HG03460 (cell line): ENCODE data around the gene SLC36A2.
A peak's percentile ranks its signal among the peaks of the same experiment; 100 is the strongest.
"Not testable (repeated sequence)": the region's sequence is repeated elsewhere in the genome, so short reads cannot be mapped to it uniquely, and the experiment has no call there.

Experiments used
- ATAC-seq: cut with Tn5 transposase; IDR thresholded peaks from one replicate; pipeline ENCODE4 v1.9.1; 2021; ENCODE audit not compliant: unreplicated experiment

The SLC36A2 gene

GRCh38 chr5:151327585-151327984 lies 19.8 kb downstream of the SLC36A2 start:
- no peak for ATAC-seq

DNA sequence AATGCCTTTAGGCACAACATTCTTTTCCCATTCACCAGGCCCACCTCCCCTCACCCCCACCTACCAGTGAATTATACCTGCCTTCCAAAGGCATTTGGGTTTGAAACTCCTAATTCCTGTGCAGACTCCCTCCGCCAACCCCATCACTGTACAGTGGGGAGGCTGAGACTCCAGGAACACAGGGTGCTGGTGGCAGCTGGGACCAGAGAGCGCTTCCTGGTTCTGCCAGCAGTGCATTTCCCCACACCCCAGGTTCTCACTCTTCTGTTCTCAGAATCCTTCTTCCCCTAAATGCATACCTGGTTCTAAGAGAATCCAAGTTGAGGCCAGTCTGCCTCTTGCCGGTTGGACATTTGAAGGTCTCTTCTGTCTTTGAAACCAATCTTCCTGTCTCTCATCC lies 21.1 kb downstream of the SLC36A2 start:
- ATAC-seq, result no peak

DNA sequence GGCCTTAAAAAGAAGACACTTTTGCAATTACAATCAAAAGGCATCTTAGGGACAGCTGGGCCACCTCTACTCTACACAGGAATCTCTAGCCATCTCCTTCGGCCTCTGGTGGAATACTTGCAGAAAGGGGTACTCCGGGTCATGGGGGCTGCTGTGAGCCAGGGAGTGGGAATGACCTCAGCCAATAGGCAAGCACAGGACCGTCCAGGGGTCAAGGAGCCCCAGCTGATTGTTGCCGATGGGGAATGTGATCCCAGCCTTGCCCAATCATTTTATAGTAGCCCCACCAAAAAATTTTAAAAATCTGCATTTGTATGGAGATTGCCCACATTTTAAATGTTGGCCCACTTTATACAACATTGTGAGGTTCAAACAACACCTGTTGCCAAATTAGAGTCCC lies 26.9 kb downstream of the SLC36A2 start:
- ATAC-seq, result no peak

DNA sequence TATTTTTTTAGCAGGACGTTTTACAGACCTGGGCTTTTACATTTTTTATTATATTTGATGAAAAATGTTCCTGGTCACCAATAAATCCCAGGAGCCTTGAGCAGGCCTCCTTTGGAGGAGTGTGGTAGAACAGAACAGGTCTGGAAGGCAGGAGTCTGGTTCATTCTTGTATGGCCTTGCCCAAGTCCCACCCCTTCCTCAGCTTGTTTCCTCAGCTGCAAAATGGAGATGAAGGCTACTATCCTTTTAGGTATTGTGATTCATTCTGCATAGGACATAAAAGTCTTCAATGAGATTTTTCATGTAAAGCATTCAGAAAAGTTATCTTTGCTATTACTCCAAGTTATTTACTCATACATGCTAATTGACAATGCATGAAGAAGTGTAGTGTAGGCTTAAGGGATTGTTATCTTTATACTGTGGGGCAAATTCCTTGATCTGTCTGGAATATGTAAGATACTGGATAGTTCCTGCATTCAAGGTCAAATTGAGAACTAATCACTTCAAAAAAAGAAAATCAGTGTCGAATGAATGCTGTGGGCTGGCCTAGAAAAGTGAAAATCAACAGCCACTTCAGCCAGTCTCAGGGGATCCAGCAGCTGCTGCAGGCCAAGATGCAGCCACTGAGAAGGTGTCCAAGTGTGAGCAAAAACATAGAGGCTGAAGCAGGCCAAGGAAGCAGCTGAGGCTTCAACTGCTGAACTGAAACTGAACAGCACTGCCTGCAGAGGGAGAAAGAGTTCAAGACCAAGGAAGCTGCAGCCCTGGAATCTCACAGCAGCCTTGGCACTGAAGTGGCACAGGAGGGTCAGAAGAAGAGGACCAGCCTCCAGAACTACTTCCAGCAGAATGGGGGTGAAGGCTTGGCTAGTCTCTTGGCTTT lies 28.3 kb downstream of the SLC36A2 start:
- peak; percentile 73 for ATAC-seq

GRCh38 chr5:151317871-151318270 lies 29.5 kb downstream of the SLC36A2 start:
- ATAC-seq, result no peak

- ATAC-seq, result peak; percentile 89
Measured at GRCh38 chr5:151315998-151316597, 31.3 kb downstream of the SLC36A2 start.

DNA sequence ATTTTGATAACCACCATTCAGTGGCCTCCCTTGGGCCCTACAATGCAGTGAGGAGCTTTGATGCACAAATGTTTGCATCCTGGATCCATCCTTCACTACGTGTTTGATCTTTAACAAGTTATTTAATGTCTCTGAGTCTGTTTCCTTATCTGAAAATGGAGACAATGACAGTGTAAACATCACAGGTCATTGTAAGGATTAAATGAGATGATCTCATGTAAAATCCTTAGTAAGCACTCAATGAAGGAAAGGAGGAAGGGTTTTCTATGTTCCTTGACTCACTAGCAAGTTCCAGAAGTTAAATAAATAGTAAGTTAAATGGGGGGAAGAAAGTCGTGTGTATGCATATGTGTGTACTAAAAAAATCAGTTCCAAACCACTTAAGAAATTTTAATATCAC lies 34.0 kb downstream of the SLC36A2 start:
- ATAC-seq, result no peak

- ATAC-seq, result no peak
Measured at GRCh38 chr5:151312756-151313324, 34.5 kb downstream of the SLC36A2 start.

- ATAC-seq, result no peak
Measured at GRCh38 chr5:151310932-151311331, 36.4 kb downstream of the SLC36A2 start.

DNA sequence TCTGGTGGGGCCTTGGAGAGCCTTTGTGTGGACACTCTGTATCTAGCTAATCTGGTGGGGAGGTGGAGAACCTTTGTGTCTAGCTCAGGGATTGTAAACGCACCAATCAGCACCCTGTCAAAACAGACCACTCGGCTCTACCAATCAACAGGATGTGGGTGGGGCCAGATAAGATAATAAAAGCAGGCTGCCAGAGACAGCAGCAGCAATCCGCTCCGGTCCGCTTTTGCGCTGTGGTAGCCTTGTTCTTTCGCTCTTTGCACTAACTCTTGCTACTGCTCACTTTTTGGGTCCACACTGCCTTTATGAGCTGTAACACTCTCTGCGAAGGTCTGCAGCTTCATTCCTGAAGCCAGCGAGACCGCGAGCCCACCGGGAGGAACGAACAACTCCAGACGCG lies 37.5 kb downstream of the SLC36A2 start:
- ATAC-seq, result not testable (repeated sequence)

GRCh38 chr5:151309266-151309665 lies 38.1 kb downstream of the SLC36A2 start:
- not testable (repeated sequence) for ATAC-seq

DNA sequence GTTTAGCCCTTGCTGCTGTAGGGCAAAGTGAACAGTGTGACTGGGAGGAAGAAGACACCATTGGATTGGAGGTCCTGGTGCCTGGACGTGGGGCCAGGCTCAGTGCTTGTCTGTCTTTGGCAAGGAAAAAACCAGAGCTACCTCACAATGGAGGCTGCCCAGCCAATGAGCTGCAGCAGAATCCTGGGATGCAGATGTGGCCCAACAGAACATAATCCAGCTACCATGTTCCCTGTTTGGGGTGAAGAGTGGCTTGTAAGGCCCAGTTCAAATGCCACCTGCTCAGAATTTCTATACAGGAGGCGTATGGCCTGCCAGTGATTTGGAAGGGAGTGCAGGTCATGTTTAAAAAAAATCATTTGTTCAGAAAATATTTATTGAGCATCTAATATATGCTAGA lies 43.7 kb downstream of the SLC36A2 start, which contains the start of gene SLC36A3:
Gene SLC36A3, minus strand, starts transcription at position 101 of the 400 bp plus-strand sequence. CDS start 412 bp downstream, outside the sequence.
- ATAC-seq, result no peak

DNA sequence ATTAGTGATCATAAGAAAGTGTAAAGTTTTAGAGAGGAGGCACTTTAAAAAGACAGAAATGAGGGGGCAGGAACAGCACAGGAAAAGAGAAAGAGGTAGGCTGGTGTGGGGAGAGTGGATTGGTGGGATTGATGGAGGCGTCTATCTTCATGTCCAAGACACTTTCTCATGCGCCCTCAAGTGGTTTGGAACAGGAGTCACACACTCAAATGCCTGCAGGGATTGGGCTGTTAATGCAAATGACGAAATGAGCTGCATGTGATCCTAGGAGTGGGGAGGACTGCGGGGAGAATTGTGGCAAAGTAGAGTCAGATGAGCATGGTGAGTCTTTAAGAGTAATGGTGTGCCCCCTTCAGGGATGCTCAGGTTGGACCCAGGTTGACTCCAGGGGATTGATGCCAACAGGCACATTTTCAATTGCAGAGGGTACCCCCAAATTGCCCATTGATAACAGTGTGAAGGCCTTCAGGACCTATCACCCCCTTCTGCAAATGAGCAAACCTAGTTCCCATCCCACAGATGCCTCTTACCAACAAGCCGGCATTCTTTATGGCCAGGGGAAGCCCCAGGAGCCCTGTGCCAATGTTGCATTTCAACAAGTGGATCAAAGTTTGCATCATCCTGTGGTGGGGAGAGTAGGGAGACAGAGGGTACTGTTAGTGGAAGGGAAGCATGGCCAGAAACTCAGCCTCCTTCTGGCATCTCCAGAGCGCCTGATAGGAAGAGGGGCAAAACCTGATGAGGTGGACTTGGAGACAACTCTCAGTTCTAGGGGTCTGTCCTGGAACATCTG lies 49.1 kb downstream of the SLC36A2 start:
- no peak for ATAC-seq

- ATAC-seq, result no peak
Measured at GRCh38 chr5:151296974-151297373, 50.4 kb downstream of the SLC36A2 start.

- ATAC-seq, result no peak
Measured at GRCh38 chr5:151296478-151296830, 50.9 kb downstream of the SLC36A2 start.

GRCh38 chr5:151295791-151296477 lies 51.4 kb downstream of the SLC36A2 start:
- ATAC-seq, result no peak

DNA sequence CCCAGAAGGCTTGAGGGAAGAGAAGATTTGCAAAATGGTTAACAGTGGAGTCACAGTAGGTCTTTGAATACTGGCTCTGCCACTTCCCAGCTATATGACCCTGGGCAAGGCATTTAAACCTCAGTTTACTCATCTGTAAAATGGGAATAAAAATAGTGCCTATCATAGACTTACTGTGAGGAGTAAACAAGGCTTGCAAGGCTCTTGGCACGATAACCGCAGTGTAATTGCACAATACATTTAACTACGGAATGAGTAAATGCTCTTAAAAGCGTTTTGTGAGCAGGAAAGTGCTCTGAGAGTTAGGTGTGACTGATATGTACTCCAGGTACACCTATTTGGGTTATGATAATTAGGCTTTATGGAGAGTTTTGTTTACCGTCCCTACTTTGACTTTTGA lies 52.2 kb downstream of the SLC36A2 start:
- no peak for ATAC-seq

DNA sequence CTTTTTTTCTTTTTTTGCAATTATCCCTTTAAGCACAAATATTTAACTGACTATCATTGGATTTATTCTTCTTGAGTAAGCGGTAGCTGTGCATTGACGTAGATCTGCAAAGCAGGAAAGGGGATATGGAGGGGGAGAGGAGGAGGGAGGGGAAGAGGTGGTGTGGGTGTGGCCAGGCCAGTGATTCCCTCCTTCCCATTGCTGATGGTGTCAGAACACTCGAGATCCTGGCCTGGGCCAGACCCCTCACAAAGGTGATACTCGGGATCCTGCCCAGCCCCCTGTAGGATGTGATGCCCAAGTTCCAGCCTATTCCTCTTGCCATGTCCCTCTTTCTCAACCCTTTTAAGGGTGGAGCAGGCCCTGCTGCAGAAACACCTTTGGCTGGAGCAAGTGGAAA lies 53.7 kb downstream of the SLC36A2 start:
- no peak for ATAC-seq

DNA sequence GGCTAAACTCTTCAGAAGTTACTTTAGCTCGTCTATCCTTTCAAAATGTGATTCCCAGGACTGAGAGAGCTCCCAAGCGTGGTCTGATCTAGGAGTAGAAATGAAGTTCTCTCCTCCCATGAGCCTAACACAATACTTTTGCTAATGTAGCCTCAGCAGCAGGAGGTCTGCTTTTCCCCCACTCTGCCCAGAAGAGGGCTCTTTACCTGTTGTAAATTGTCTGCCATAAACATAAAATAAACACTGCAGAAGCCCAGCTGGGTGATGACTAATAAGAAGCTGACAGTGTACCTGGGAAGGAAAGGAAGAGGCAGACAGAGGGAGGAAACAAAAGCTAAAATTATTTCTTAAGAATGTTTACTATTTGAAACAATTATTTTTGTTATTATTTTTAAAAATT lies 59.2 kb downstream of the SLC36A2 start:
- no peak for ATAC-seq

GRCh38 chr5:151286246-151286645 lies 61.1 kb downstream of the SLC36A2 start:
- no peak for ATAC-seq

DNA sequence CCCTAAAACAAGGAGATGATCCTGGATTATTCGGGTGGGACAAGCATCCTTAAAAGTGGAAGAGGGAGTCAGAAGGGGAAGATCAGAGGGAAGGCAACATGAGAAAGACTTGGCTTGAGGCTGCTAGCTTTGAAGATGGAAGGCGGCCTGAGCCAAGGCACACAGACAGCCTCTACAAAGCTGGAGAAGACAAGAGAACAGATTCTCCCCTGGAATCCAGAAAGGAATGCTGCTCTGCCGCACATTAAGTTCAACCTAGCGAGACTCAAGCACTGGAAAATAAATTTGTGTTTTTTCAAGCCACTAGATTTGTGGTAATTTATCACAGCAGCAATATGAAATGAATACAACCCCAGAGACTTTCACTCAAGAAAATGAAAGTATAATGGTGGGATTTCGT lies 61.7 kb downstream of the SLC36A2 start:
- ATAC-seq, result no peak
